Measurements from ENCODE around the gene TAF5L.

DNA sequence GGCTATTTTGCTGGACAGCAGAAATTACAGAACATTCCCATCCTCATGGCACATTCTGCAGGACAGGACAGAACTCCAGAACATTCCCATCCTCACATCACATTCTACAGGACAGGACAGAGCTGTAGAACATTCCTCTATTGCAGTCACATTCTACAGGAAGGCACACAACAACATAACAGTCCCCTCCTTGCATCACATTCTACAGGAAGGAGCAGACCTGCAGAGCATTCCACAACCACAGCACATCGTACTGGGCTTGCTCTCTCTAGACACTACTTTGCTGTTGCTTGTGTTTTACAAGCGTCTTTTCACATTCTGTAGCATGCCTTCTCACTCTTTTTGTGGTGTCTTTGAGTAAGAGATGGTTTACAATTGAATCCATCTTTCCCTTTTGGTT lies 40.6 kb downstream of the TAF5L start:
- no peak for TF ChIP-seq CTCF (IDR thresholded peaks at IDR 0.05)
- TF ChIP-seq EZH2 (IDR thresholded peaks at IDR 0.05): no peak
